ENCODE measurements around the gene ROPN1.

GRCh38 chr3:123930445-123930844 lies 61.5 kb downstream of the ROPN1 start:
- TF ChIP-seq, protein P1, sequence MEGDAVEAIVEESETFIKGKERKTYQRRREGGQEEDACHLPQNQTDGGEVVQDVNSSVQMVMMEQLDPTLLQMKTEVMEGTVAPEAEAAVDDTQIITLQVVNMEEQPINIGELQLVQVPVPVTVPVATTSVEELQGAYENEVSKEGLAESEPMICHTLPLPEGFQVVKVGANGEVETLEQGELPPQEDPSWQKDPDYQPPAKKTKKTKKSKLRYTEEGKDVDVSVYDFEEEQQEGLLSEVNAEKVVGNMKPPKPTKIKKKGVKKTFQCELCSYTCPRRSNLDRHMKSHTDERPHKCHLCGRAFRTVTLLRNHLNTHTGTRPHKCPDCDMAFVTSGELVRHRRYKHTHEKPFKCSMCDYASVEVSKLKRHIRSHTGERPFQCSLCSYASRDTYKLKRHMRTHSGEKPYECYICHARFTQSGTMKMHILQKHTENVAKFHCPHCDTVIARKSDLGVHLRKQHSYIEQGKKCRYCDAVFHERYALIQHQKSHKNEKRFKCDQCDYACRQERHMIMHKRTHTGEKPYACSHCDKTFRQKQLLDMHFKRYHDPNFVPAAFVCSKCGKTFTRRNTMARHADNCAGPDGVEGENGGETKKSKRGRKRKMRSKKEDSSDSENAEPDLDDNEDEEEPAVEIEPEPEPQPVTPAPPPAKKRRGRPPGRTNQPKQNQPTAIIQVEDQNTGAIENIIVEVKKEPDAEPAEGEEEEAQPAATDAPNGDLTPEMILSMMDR (IDR thresholded peaks at IDR 0.05): no peak
- TF ChIP-seq POLR2A (IDR thresholded peaks at IDR 0.05) (no peak), POLR2AphosphoS5 (IDR thresholded peaks at IDR 0.05) (no peak), EP300 (IDR thresholded peaks at IDR 0.05) (no peak)

All from upper lobe of left lung (tissue), 4 donors.